ENCODE results near the gene PRKN. TPM values are rescaled to one million over a fixed set of nuclear protein-coding genes. Genes with fewer than 3 reads are reported as not detected.

PRKN gene
- total RNA-seq, 4 donors from 2014 or later, result 6.3 to 11.9 (median 9.5) TPM

- H3K4me3 ChIP-seq (ENCODE audit: low read depth, poor library complexity, severe bottlenecking), result no peak overlapping the region
- WGBS, 2 donors, result 94 to 96% methylated on average over 5 of the region's 5 CpGs
- intact Hi-C loops (cut with DNase I; ENCODE audit: low total_unique reads), result no loop called here
- DNase-seq (ENCODE audit: low spot score in 2 of 2), result no peak
- TF ChIP-seq CTCF (IDR thresholded peaks at IDR 0.05) (no peak), POLR2A (IDR thresholded peaks at IDR 0.05) (no peak)
These were observed 681.2 kb downstream of the PRKN start for GRCh38 chr6:162046324-162046723.

- DNase-seq (ENCODE audit: low spot score in 2 of 2), result no peak
- intact Hi-C loops (cut with DNase I; ENCODE audit: low total_unique reads), result no loop called here
- H3K4me3 ChIP-seq (ENCODE audit: low read depth, poor library complexity, severe bottlenecking), result no peak overlapping the region
- WGBS, 2 donors, result 64 to 75% methylated on average over 4 of the region's 4 CpGs
- no peak for TF ChIP-seq CTCF (IDR thresholded peaks at IDR 0.05)
- TF ChIP-seq POLR2A (IDR thresholded peaks at IDR 0.05), result no peak
These were observed 694.9 kb downstream of the PRKN start for GRCh38 chr6:162032620-162033019.

- H3K4me3 ChIP-seq (ENCODE audit: low read depth, poor library complexity, severe bottlenecking), result no peak overlapping the region
- no peak for DNase-seq (ENCODE audit: low spot score in 2 of 2)
- WGBS, 2 donors, result 72 to 76% methylated on average over 7 of the region's 7 CpGs
- TF ChIP-seq POLR2A (IDR thresholded peaks at IDR 0.05) (no peak), CTCF (IDR thresholded peaks at IDR 0.05) (no peak)
- intact Hi-C loops (cut with DNase I; ENCODE audit: low total_unique reads), result no loop called here
These were observed 697.5 kb downstream of the PRKN start for GRCh38 chr6:162029873-162030576.

GRCh38 chr6:162026843-162027242 lies 700.7 kb downstream of the PRKN start:
- TF ChIP-seq POLR2A (IDR thresholded peaks at IDR 0.05), result no peak
- no peak for TF ChIP-seq CTCF (IDR thresholded peaks at IDR 0.05)
- no peak for DNase-seq (ENCODE audit: low spot score in 2 of 2)
- 65 to 67% methylated on average over 4 of the region's 4 CpGs for WGBS, 2 donors
- intact Hi-C loops (cut with DNase I; ENCODE audit: low total_unique reads), result no loop called here
- H3K4me3 ChIP-seq (ENCODE audit: low read depth, poor library complexity, severe bottlenecking), result no peak overlapping the region

GRCh38 chr6:162026031-162026430 lies 701.5 kb downstream of the PRKN start:
- 90 to 92% methylated on average over 8 of the region's 8 CpGs for WGBS, 2 donors
- intact Hi-C loops (cut with DNase I; ENCODE audit: low total_unique reads), result no loop called here
- no peak for TF ChIP-seq POLR2A (IDR thresholded peaks at IDR 0.05)
- H3K4me3 ChIP-seq (ENCODE audit: low read depth, poor library complexity, severe bottlenecking), result no peak overlapping the region
- DNase-seq (ENCODE audit: low spot score in 2 of 2), result no peak

- no peak overlapping the region for H3K4me3 ChIP-seq (ENCODE audit: low read depth, poor library complexity, severe bottlenecking)
- intact Hi-C loops (cut with DNase I; ENCODE audit: low total_unique reads), result no loop called here
- no peak for DNase-seq (ENCODE audit: low spot score in 2 of 2)
- 36 to 58% methylated on average over 6 of the region's 6 CpGs for WGBS, 2 donors
- no peak for TF ChIP-seq CTCF (IDR thresholded peaks at IDR 0.05)
- no peak for TF ChIP-seq POLR2A (IDR thresholded peaks at IDR 0.05)
These were observed 708.2 kb downstream of the PRKN start for GRCh38 chr6:162019349-162019748.
